Spinal cord (tissue), 10 donors: ENCODE data around the gene SLC25A42. TPM values are rescaled to one million over a fixed set of nuclear protein-coding genes. Genes with fewer than 3 reads are reported as not detected.
A peak's percentile ranks its signal among the peaks of the same experiment; 100 is the strongest.

Experiments
- DNase-seq, 6 donors: peaks; one replicate each; pipeline versions ENCODE4 v3.0.0 to v3.0.0-alpha.2; 2013 to 2015; ENCODE audit warnings: low spot score in 6 of 6, low read depth in 4 of 6
- H3K27ac ChIP-seq: one replicate; pipeline ENCODE4 v1.5.1; 2013; ENCODE audit warnings: low read depth, low read length, control low read depth
- H3K27me3 ChIP-seq: one replicate; pipeline ENCODE4 v1.6.1; 2013; ENCODE audit warnings: low read length; ENCODE audit not compliant: control insufficient read depth, insufficient read depth
- H3K36me3 ChIP-seq: one replicate; pipeline ENCODE4 v1.6.1; 2013; ENCODE audit warnings: low read length; ENCODE audit not compliant: control insufficient read depth, insufficient read depth
- H3K4me1 ChIP-seq: one replicate; pipeline ENCODE4 v1.6.1; 2013; ENCODE audit warnings: low read length; ENCODE audit not compliant: control insufficient read depth, insufficient read depth
- H3K4me3 ChIP-seq: one replicate; pipeline ENCODE4 v1.5.1; 2013; ENCODE audit warnings: low read depth, low read length, control low read depth
- H3K9me3 ChIP-seq: one replicate; pipeline ENCODE4 v1.6.1; 2013; ENCODE audit warnings: low read length; ENCODE audit not compliant: control insufficient read depth, insufficient read depth
- WGBS: methylation state at CpG from one replicate; pipeline ENCODE4 v1.1.5; 2013; ENCODE audit warnings: missing lambda C conversion rate; ENCODE audit not compliant: insufficient coverage; 5-methylcytosine and 5-hydroxymethylcytosine counted together
- polyA plus RNA-seq, 2 donors: library from polyadenylated mRNA; unstranded; fragments of 120-200 nt; gene quantifications; one replicate each; pipeline ENCODE4 v1.2.1, GENCODE V29; 2013; ENCODE audit not compliant: insufficient read length in 2 of 2
- total RNA-seq, 2 donors: library from RNA; depleted of rRNA in 1 of 2; stranded (reverse); fragments of 120-200 nt in 1 of 2; fragments of >200 nt in 1 of 2; gene quantifications; one replicate each; pipeline versions ENCODE4 v1.2.3 to v1.2.4, GENCODE V29; 2013 to 2014
- donor health status: healthy.

The SLC25A42 gene
- total and polyA plus RNA-seq, 4 donors = 7.6 to 25.0 (median 14.8) TPM

- H3K4me1 ChIP-seq = peaks cover 3% of the 10 kb centered on the region
- H3K27ac ChIP-seq = no peak overlapping the region
- no peaks in the 10 kb centered on the region for H3K27me3 ChIP-seq
- no CpG with 5 or more reads among the region's 6 CpGs for whole genome bisulfite sequencing
- peaks cover 36% of the 10 kb centered on the region for H3K36me3 ChIP-seq
- no peaks in the 10 kb centered on the region for H3K9me3 ChIP-seq
- DNase-seq = no peak
- no peak overlapping the region for H3K4me3 ChIP-seq
Measured at GRCh38 chr19:19078801-19079200, 15.0 kb downstream of the SLC25A42 start.

GRCh38 chr19:19079571-19079970 is 15.8 kb downstream of the SLC25A42 start:
- Histone ChIP-seq H3K4me1 (no peaks in the 10 kb centered on the region), H3K4me3 (no peak overlapping the region), H3K9me3 (no peaks in the 10 kb centered on the region), H3K36me3 (peaks cover 39% of the 10 kb centered on the region), H3K27ac (no peak overlapping the region), H3K27me3 (no peaks in the 10 kb centered on the region)
- no peak for DNase-seq
- no CpG with 5 or more reads among the region's 1 CpG for WGBS

- peaks cover 40% of the 10 kb centered on the region for H3K36me3 ChIP-seq
- no peak overlapping the region for H3K27ac ChIP-seq
- 77% methylated on average over 14 of the region's 16 CpGs for WGBS
- DNase-seq = no peak
- peaks cover 5% of the 10 kb centered on the region for H3K4me1 ChIP-seq
- H3K9me3 ChIP-seq = no peaks in the 10 kb centered on the region
- H3K27me3 ChIP-seq = no peaks in the 10 kb centered on the region
- no peak overlapping the region for H3K4me3 ChIP-seq
Measured at GRCh38 chr19:19081642-19082151, 17.9 kb downstream of the SLC25A42 start.

- no peaks in the 10 kb centered on the region for H3K9me3 ChIP-seq
- H3K4me1 ChIP-seq = peaks cover 5% of the 10 kb centered on the region
- H3K4me3 ChIP-seq = no peak overlapping the region
- peaks cover 35% of the 10 kb centered on the region for H3K36me3 ChIP-seq
- DNase-seq = no peak
- H3K27me3 ChIP-seq = no peaks in the 10 kb centered on the region
- WGBS = 72% methylated on average over 9 of the region's 10 CpGs
- H3K27ac ChIP-seq = no peak overlapping the region
Measured at GRCh38 chr19:19083413-19084178, 19.8 kb downstream of the SLC25A42 start.

- no peak overlapping the region for H3K27ac ChIP-seq
- peaks cover 40% of the 10 kb centered on the region for H3K36me3 ChIP-seq
- H3K4me3 ChIP-seq = no peak overlapping the region
- peaks cover 5% of the 10 kb centered on the region for H3K4me1 ChIP-seq
- DNase-seq = peak in 1 of 6 donors; percentile 22
- WGBS = 58% methylated on average over 2 of the region's 2 CpGs
- no peaks in the 10 kb centered on the region for H3K9me3 ChIP-seq
- H3K27me3 ChIP-seq = no peaks in the 10 kb centered on the region
Measured at GRCh38 chr19:19087676-19088075, 23.9 kb downstream of the SLC25A42 start.

- no peak overlapping the region for H3K27ac ChIP-seq
- H3K36me3 ChIP-seq = peaks cover 46% of the 10 kb centered on the region
- WGBS = 85% methylated on average over 6 of the region's 7 CpGs
- DNase-seq = no peak
- no peaks in the 10 kb centered on the region for H3K9me3 ChIP-seq
- no peaks in the 10 kb centered on the region for H3K4me1 ChIP-seq
- no peaks in the 10 kb centered on the region for H3K27me3 ChIP-seq
- H3K4me3 ChIP-seq = no peak overlapping the region
Measured at GRCh38 chr19:19094513-19094912, 30.7 kb downstream of the SLC25A42 start.

GRCh38 chr19:19095691-19096090 is 31.9 kb downstream of the SLC25A42 start:
- no peak overlapping the region for H3K27ac ChIP-seq
- 81% methylated on average over 6 of the region's 11 CpGs for WGBS
- H3K4me3 ChIP-seq = no peak overlapping the region
- no peak for DNase-seq
- H3K9me3 ChIP-seq = no peaks in the 10 kb centered on the region
- no peaks in the 10 kb centered on the region for H3K27me3 ChIP-seq
- no peaks in the 10 kb centered on the region for H3K4me1 ChIP-seq
- peaks cover 57% of the 10 kb centered on the region for H3K36me3 ChIP-seq

- 93% methylated on average over 20 of the region's 24 CpGs for WGBS
- Histone ChIP-seq H3K9me3 (no peaks in the 10 kb centered on the region), H3K27me3 (no peaks in the 10 kb centered on the region), H3K4me1 (no peaks in the 10 kb centered on the region), H3K36me3 (peaks cover 67% of the 10 kb centered on the region), H3K27ac (no peak overlapping the region), H3K4me3 (no peak overlapping the region)
- no peak for DNase-seq
Measured at GRCh38 chr19:19096641-19097627, 33.1 kb downstream of the SLC25A42 start.

- 85% methylated on average over 9 of the region's 9 CpGs for WGBS
- no peak overlapping the region for H3K4me3 ChIP-seq
- peaks cover 68% of the 10 kb centered on the region for H3K36me3 ChIP-seq
- no peaks in the 10 kb centered on the region for H3K9me3 ChIP-seq
- H3K27me3 ChIP-seq = no peaks in the 10 kb centered on the region
- no peaks in the 10 kb centered on the region for H3K4me1 ChIP-seq
- H3K27ac ChIP-seq = no peak overlapping the region
- no peak for DNase-seq
Measured at GRCh38 chr19:19098084-19098702, 34.4 kb downstream of the SLC25A42 start.
